Neural crest cell (in vitro differentiated cells): Measurements from ENCODE around the gene MAPK1. TPM values are rescaled to one million over a fixed set of nuclear protein-coding genes. Genes with fewer than 3 reads are reported as not detected.

Source experiments
- DNase-seq: peaks from one replicate; pipeline ENCODE4 v3.0.0; 2021; ENCODE audit warnings: low read depth, mixed read lengths, low spot score
- H3K27ac Mint-ChIP-seq: one replicate; pipeline ENCODE4 v1.8.0; 2021; ENCODE audit warnings: mild to moderate bottlenecking, mixed read lengths; ENCODE audit not compliant: unreplicated experiment
- H3K27me3 Mint-ChIP-seq: 2 replicates; pipeline ENCODE4 v1.8.0; 2021; ENCODE audit warnings: low read depth, mild to moderate bottlenecking, mixed read lengths
- H3K36me3 Mint-ChIP-seq: 2 replicates; pipeline ENCODE4 v1.8.0; 2021; ENCODE audit warnings: low read depth, mild to moderate bottlenecking, mixed read lengths
- H3K4me1 Mint-ChIP-seq: 2 replicates; pipeline ENCODE4 v1.8.0; 2021; ENCODE audit warnings: mixed read lengths
- H3K4me3 Mint-ChIP-seq: one replicate; pipeline ENCODE4 v1.8.0; 2021; ENCODE audit warnings: mild to moderate bottlenecking, mixed read lengths
- H3K9me3 Mint-ChIP-seq: 2 replicates; pipeline ENCODE4 v1.8.0; 2021; ENCODE audit warnings: mixed read lengths
- CTCF ChIP-seq: fragments of 200-600 bp; sonication (generic); conservative IDR thresholded peaks from 2 replicates; pipeline ENCODE4 v1.5.0; 2021; ENCODE audit warnings: antibody characterized with exemption, mild to moderate bottlenecking
- total RNA-seq: library from RNA; stranded (reverse); gene quantifications from 2 replicates; pipeline ENCODE4 v1.2.1, GENCODE V29; 2021

Gene MAPK1
- total RNA-seq, 1 donor from 2014 or later = 118 TPM

GRCh38 chr22:21741059-21741458 lies 126.4 kb downstream of the MAPK1 start:
- Mint-ChIP-seq H3K27ac (no peak overlapping the region), H3K9me3 (no peaks in the 10 kb centered on the region), H3K4me1 (no peaks in the 10 kb centered on the region), H3K36me3 (no peaks in the 10 kb centered on the region), H3K27me3 (peaks cover 6% of the 10 kb centered on the region), H3K4me3 (no peak overlapping the region)
- DNase-seq = no peak
- TF ChIP-seq CTCF = no peak

- Mint-ChIP-seq H3K27ac (no peak overlapping the region), H3K36me3 (no peaks in the 10 kb centered on the region), H3K4me3 (peak overlapping the region; percentile 51), H3K27me3 (peaks cover 6% of the 10 kb centered on the region), H3K9me3 (no peaks in the 10 kb centered on the region), H3K4me1 (peaks cover 3% of the 10 kb centered on the region)
- TF ChIP-seq CTCF = no peak
- DNase-seq = no peak
These were observed 127.5 kb downstream of the MAPK1 start for GRCh38 chr22:21739828-21740377.

- H3K4me3 Mint-ChIP-seq = peak overlapping the region; percentile 51
- H3K9me3 Mint-ChIP-seq = no peaks in the 10 kb centered on the region
- peaks cover 6% of the 10 kb centered on the region for H3K27me3 Mint-ChIP-seq
- no peaks in the 10 kb centered on the region for H3K36me3 Mint-ChIP-seq
- no peak for TF ChIP-seq CTCF
- peak overlapping the region; percentile 37 for H3K27ac Mint-ChIP-seq
- no peak for DNase-seq
- peaks cover 12% of the 10 kb centered on the region for H3K4me1 Mint-ChIP-seq
These were observed 128.5 kb downstream of the MAPK1 start for GRCh38 chr22:21738966-21739365.

- no peaks in the 10 kb centered on the region for H3K9me3 Mint-ChIP-seq
- H3K4me1 Mint-ChIP-seq = peaks cover 15% of the 10 kb centered on the region
- DNase-seq = no peak
- H3K27ac Mint-ChIP-seq = no peak overlapping the region
- peaks cover 6% of the 10 kb centered on the region for H3K27me3 Mint-ChIP-seq
- H3K4me3 Mint-ChIP-seq = peak overlapping the region; percentile 64
- H3K36me3 Mint-ChIP-seq = no peaks in the 10 kb centered on the region
- no peak for TF ChIP-seq CTCF
These were observed 129.4 kb downstream of the MAPK1 start for GRCh38 chr22:21738081-21738480.

- Mint-ChIP-seq H3K4me1 (peaks cover 15% of the 10 kb centered on the region), H3K4me3 (no peak overlapping the region), H3K27me3 (peaks cover 6% of the 10 kb centered on the region), H3K9me3 (no peaks in the 10 kb centered on the region), H3K27ac (no peak overlapping the region), H3K36me3 (no peaks in the 10 kb centered on the region)
- TF ChIP-seq CTCF = no peak
- DNase-seq = no peak
These were observed 130.5 kb downstream of the MAPK1 start for GRCh38 chr22:21736948-21737347.
